Peyer's patch (tissue), 4 donors: Measurements from ENCODE around the gene ANKRD28. TPM values are rescaled to one million over a fixed set of nuclear protein-coding genes. Genes with fewer than 3 reads are reported as not detected.

Experiments
- DNase-seq, 3 donors: peaks; one replicate each; pipeline ENCODE4 v3.0.0-alpha.2; 2017 to 2019
- H3K27ac ChIP-seq, 4 donors: fragments of 200-600 bp; sonication (generic); one replicate each; pipeline ENCODE4 v1.5.1; 2016 to 2019
- H3K27me3 ChIP-seq, 2 donors: fragments of 200-600 bp; sonication (generic); one replicate each; pipeline ENCODE4 v1.5.1; 2019
- H3K36me3 ChIP-seq, 3 donors: fragments of 200-600 bp; sonication (generic); one replicate each; pipeline ENCODE4 v1.5.1; 2016 to 2019
- H3K4me1 ChIP-seq, 4 donors: fragments of 200-600 bp; sonication (generic); one replicate each; pipeline ENCODE4 v1.5.1; 2016 to 2019
- H3K4me3 ChIP-seq, 4 donors: fragments of 200-600 bp; sonication (generic); 1 replicate in 3 of 4; 2 replicates in 1 of 4; pipeline ENCODE4 v1.5.1; 2016 to 2019; ENCODE audit warnings: mild to moderate bottlenecking in 1 of 4
- H3K9me3 ChIP-seq, 4 donors: fragments of 200-600 bp; sonication (generic); one replicate each; pipeline ENCODE4 v1.5.1; 2016 to 2019; ENCODE audit warnings: mild to moderate bottlenecking in 1 of 4
- CTCF ChIP-seq, 6 experiments: fragments of 450-650 bp in 4 of 6; fragments of 200-600 bp in 2 of 6; sonication (generic) in 1 of 6; IDR thresholded peaks; one replicate each; pipeline ENCODE4 v1.5.1; 2017 to 2019; ENCODE audit warnings: antibody characterized with exemption in 6 of 6, mild to moderate bottlenecking in 3 of 6, moderate library complexity in 1 of 6
- POLR2A ChIP-seq, 2 donors: fragments of 450-650 bp; IDR thresholded peaks; one replicate each; pipeline ENCODE4 v1.5.1; 2017; ENCODE audit warnings: antibody characterized with exemption in 2 of 2, mild to moderate bottlenecking in 2 of 2, moderate library complexity in 2 of 2
- total RNA-seq, 4 donors: library from RNA; depleted of rRNA; stranded (reverse); fragments of >200 nt; gene quantifications; one replicate each; pipeline ENCODE4 v1.1.0, GENCODE V29; 2016

Gene ANKRD28
- total RNA-seq, 4 donors from 2014 or later, result 45.4 to 83.3 (median 46.4) TPM

- no peaks in the 10 kb centered on the region for H3K9me3 ChIP-seq
- H3K4me1 ChIP-seq, result no peaks in the 10 kb centered on the region
- no peak for TF ChIP-seq CTCF (IDR thresholded peaks at IDR 0.05)
- H3K27ac ChIP-seq, result no peak overlapping the region
- H3K27me3 ChIP-seq, result no peaks in the 10 kb centered on the region
- peaks cover 0 to under 1% (median 0%) of the 10 kb centered on the region in 3 donors for H3K36me3 ChIP-seq
- no peak overlapping the region for H3K4me3 ChIP-seq
- DNase-seq, result no peak
These were observed 41.3 kb downstream of the ANKRD28 start for GRCh38 chr3:15756505-15756904.

GRCh38 chr3:15755780-15756179 lies 42.0 kb downstream of the ANKRD28 start:
- no peak overlapping the region for H3K27ac ChIP-seq
- no peaks in the 10 kb centered on the region for H3K27me3 ChIP-seq
- TF ChIP-seq CTCF (IDR thresholded peaks at IDR 0.05), result no peak
- DNase-seq, result no peak
- H3K4me3 ChIP-seq, result no peak overlapping the region
- no peaks in the 10 kb centered on the region for H3K4me1 ChIP-seq
- no peaks in the 10 kb centered on the region for H3K9me3 ChIP-seq
- peaks cover 0 to 8% (median 0%) of the 10 kb centered on the region in 3 donors for H3K36me3 ChIP-seq

DNA sequence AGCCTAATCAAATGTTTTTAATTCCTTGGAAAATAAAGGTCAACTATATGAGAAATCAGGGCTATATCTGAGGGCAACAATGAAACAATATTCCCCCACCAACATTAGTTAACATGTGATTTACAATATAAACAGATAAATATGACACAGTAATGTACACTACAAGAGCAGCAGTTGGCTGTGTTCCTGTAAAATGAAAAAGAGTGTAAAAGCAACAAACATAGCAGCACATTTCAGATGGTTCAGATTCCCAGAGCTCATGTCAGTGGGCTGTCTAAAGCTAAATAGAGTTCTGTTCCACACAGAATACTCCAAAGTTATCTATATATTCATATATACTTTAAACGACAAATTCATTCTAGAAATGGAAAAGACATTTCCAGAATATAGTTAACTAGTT lies 42.6 kb downstream of the ANKRD28 start:
- no peak for DNase-seq
- TF ChIP-seq CTCF (IDR thresholded peaks at IDR 0.05) (no peak), POLR2A (IDR thresholded peaks at IDR 0.05) (no peak)
- Histone ChIP-seq H3K4me3 (no peak overlapping the region), H3K27me3 (no peaks in the 10 kb centered on the region), H3K9me3 (no peaks in the 10 kb centered on the region), H3K4me1 (no peaks in the 10 kb centered on the region), H3K36me3 (peaks cover 0 to 14% (median 0%) of the 10 kb centered on the region in 3 donors), H3K27ac (no peak overlapping the region)

DNA sequence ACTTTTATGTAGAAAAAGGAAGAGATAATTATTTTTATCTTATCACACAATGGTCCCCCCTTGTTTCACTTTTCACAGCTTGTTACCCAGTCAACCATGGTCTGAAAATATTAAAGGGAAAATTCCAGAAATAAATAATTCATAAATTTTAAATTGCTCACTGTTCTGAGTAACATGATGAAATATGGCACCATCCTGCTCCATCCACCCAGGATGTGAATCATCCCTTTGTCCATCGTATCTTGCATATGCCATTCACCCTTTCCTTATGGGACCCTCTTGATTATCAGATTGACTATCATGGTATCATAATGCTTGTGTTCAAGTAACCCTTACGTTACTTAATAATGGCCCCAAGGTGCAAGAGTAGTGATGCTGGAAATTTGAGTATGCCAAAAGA lies 43.7 kb downstream of the ANKRD28 start:
- Histone ChIP-seq H3K27ac (no peak overlapping the region), H3K9me3 (no peaks in the 10 kb centered on the region), H3K36me3 (peaks cover 0 to 22% (median 0%) of the 10 kb centered on the region in 3 donors), H3K27me3 (no peaks in the 10 kb centered on the region), H3K4me3 (no peak overlapping the region), H3K4me1 (no peaks in the 10 kb centered on the region)
- TF ChIP-seq POLR2A (IDR thresholded peaks at IDR 0.05) (no peak), CTCF (IDR thresholded peaks at IDR 0.05) (no peak)
- DNase-seq, result no peak

DNA sequence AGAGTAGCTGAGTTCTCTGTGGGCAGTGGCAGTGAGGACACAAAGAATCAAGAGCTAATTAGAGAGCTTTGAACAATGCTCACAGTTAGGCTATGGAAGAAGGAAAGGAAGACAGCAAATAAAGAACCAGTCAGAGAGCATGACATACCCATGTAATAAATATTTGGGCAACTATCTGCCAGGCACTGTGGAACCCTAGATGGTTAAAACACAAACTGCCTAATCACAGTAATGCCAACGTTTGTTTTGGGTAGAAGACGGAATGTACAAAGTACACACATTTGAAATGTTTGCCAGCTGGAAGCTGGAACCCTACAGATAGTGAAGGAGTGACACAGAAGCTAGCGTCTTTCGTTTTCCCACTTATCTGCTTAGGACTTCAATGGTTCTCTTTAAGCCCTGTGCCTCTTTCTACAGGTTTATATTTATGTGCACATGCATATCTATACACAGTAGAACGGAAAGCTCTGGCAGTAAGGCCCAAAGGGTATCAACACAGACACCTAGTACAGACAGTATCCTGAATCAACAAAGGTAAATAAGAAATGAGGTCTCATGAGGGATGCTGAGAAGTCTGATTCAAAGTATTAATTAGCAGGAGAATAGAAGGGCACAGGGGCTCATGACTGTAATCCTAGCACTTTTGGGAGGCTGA lies 44.6 kb downstream of the ANKRD28 start:
- no peak overlapping the region for H3K27ac ChIP-seq
- DNase-seq, result no peak
- no peaks in the 10 kb centered on the region for H3K27me3 ChIP-seq
- H3K9me3 ChIP-seq, result no peaks in the 10 kb centered on the region
- H3K4me1 ChIP-seq, result no peaks in the 10 kb centered on the region
- H3K36me3 ChIP-seq, result peaks cover 0 to 22% (median 0%) of the 10 kb centered on the region in 3 donors
- H3K4me3 ChIP-seq, result no peak overlapping the region
- TF ChIP-seq CTCF (IDR thresholded peaks at IDR 0.05), result no peak
- no peak for TF ChIP-seq POLR2A (IDR thresholded peaks at IDR 0.05)

GRCh38 chr3:15750879-15751278 lies 46.9 kb downstream of the ANKRD28 start:
- Histone ChIP-seq H3K36me3 (peaks cover 0 to 22% (median 0%) of the 10 kb centered on the region in 3 donors), H3K9me3 (no peaks in the 10 kb centered on the region), H3K4me3 (no peak overlapping the region), H3K4me1 (no peaks in the 10 kb centered on the region), H3K27me3 (no peaks in the 10 kb centered on the region), H3K27ac (no peak overlapping the region)
- TF ChIP-seq POLR2A (IDR thresholded peaks at IDR 0.05) (no peak), CTCF (IDR thresholded peaks at IDR 0.05) (no peak)
- no peak for DNase-seq
